Adrenal gland (tissue), 12 donors: ENCODE measurements around the gene APBB3. TPM values are rescaled to one million over a fixed set of nuclear protein-coding genes. Genes with fewer than 3 reads are reported as not detected.

ENCODE experiments used
- DNase-seq, 7 donors: peaks; one replicate each; pipeline ENCODE4 v3.0.0-alpha.2; 2019 to 2020
- H3K27ac ChIP-seq, 5 donors: fragments of 200-600 bp; sonication (generic) in 4 of 5; 1 replicate in 3 of 5; 2 replicates in 2 of 5; pipeline versions ENCODE4 v1.5.1 to v1.8.0; 2016 to 2020; ENCODE audit warnings: mild to moderate bottlenecking in 1 of 5
- H3K27me3 ChIP-seq: fragments of 200-600 bp; 2 replicates; pipeline ENCODE4 v1.8.0; 2021
- H3K36me3 ChIP-seq, 2 donors: fragments of 200-600 bp; replicated peaks in 1 of 2; 1 replicate in 1 of 2; 2 replicates in 1 of 2; pipeline versions ENCODE4 v1.5.1 to v1.8.0; 2018 to 2022
- H3K4me1 ChIP-seq, 2 donors: fragments of 200-600 bp; replicated peaks in 1 of 2; 1 replicate in 1 of 2; 2 replicates in 1 of 2; pipeline versions ENCODE4 v1.5.1 to v1.8.0; 2018 to 2021
- H3K4me3 ChIP-seq, 4 donors: fragments of 200-600 bp; sonication (generic) in 3 of 4; one replicate each; pipeline ENCODE4 v1.5.1; 2016 to 2018
- H3K9me3 ChIP-seq, 3 donors: fragments of 200-600 bp; sonication (generic) in 1 of 3; replicated peaks in 1 of 3; 1 replicate in 2 of 3; 2 replicates in 1 of 3; pipeline versions ENCODE4 v1.5.1 to v1.8.0; 2016 to 2021
- CTCF ChIP-seq, 6 experiments: fragments of 450-650 bp in 4 of 6; fragments of 200-600 bp in 2 of 6; sonication (generic) in 1 of 6; IDR thresholded peaks; 1 replicate in 5 of 6; 2 replicates in 1 of 6; pipeline versions ENCODE4 v1.5.1 to v1.8.0; 2016 to 2021; ENCODE audit warnings: antibody characterized with exemption in 6 of 6, mild to moderate bottlenecking in 2 of 6, moderate library complexity in 1 of 6
- POLR2A ChIP-seq, 2 donors: fragments of 450-650 bp; IDR thresholded peaks; one replicate each; pipeline ENCODE4 v1.6.1; 2017; ENCODE audit warnings: antibody characterized with exemption in 2 of 2, mild to moderate bottlenecking in 2 of 2, moderate library complexity in 1 of 2
- WGBS, 4 donors: extraction: QIAGEN DNeasy Blood & Tissue Kit in 2 of 4; methylation state at CpG; one replicate each; pipeline versions ENCODE4 v1.1.5 to v1.1.7; 2013 to 2017; 5-methylcytosine and 5-hydroxymethylcytosine counted together
- intact Hi-C, 2 donors: fragments of 100-400 bp; cut with DNase I; formaldehyde crosslinking; loops; one replicate each; pipeline versions ENCODE4 v1.14.1 to v1.15.0; 2022 to 2023
- polyA plus RNA-seq, 3 donors: library from polyadenylated mRNA; stranded (reverse); fragments of 200-250 nt in 2 of 3; fragments of 350-450 nt in 1 of 3; fragmentation: Illumina TruSeq in 1 of 3; extraction: RNeasy Lipid Tissue Mini Kit (QIAGEN cat#74804) in 1 of 3; gene quantifications; one replicate each; pipeline ENCODE4 v1.2.3, GENCODE V29; 2013 to 2014
- total RNA-seq, 9 donors: library from RNA; depleted of rRNA in 4 of 9; stranded (reverse); fragments of >200 nt in 4 of 9; fragments of 120-200 nt in 1 of 9; fragmentation: NEBNext Ultra II Directional in 1 of 9; extraction: Animal tissue kit (Norgen Biotek cat#: 25700) in 1 of 9; gene quantifications; one replicate each; pipeline versions ENCODE4 v1.1.0 to v1.2.4, GENCODE V29; 2013 to 2023
- donor health status: healthy with polysubstance abuse.
- donor health status: Bipolar disorder and iron deficiency.
- donor health status: DM: yes; HTN: yes; CAD: no.
- donor health status: DM: no; HTN: no; CAD: no.
- donor health status: DM: no; HTN: no; CAD: no.
- donor health status: DM: yes; HTN: yes; CAD: no.

Gene APBB3
- total and polyA plus RNA-seq, 12 donors: 14.0 to 163 (median 36.1) TPM

- intact Hi-C loops: loop anchor here in 1 of 2 donors (5.0 kb wide), 1 partner anchor 81 kb away; the partner anchor contains the start of gene TMCO6
- WGBS, 4 donors: 2 to 6% (median 3%) methylated on average over 6 of the region's 6 CpGs
- Histone ChIP-seq H3K4me3 (peak overlapping the region in 3 of 4 donors; percentile 71 to 93 (median 92)), H3K36me3 (peaks cover 0 to 17% of the 10 kb centered on the region in 2 donors), H3K9me3 (no peaks in the 10 kb centered on the region), H3K27me3 (no peaks in the 10 kb centered on the region), H3K27ac (peak overlapping the region; percentile 92 to 95 (median 93)), H3K4me1 (peaks cover 20 to 45% of the 10 kb centered on the region in 2 donors)
- DNase-seq: peak in 1 of 7 donors; percentile 51
- TF ChIP-seq CTCF (IDR thresholded peaks at IDR 0.05) (no peak), POLR2A (IDR thresholded peaks at IDR 0.05) (no peak)
These were observed 8.0 kb downstream of the APBB3 start for GRCh38 chr5:140556438-140556837.

GRCh38 chr5:140555747-140556312 is 8.6 kb downstream of the APBB3 start:
- intact Hi-C loops: loop anchor here in 1 of 2 donors (5.0 kb wide), 1 partner anchor 81 kb away; the partner anchor contains the start of gene TMCO6
- Histone ChIP-seq H3K27me3 (no peaks in the 10 kb centered on the region), H3K4me1 (peaks cover 20 to 45% of the 10 kb centered on the region in 2 donors), H3K36me3 (peaks cover 0 to 23% of the 10 kb centered on the region in 2 donors), H3K27ac (peak overlapping the region; percentile 42 to 95 (median 93)), H3K4me3 (peak overlapping the region in 2 of 4 donors; percentile 71 to 93), H3K9me3 (no peaks in the 10 kb centered on the region)
- TF ChIP-seq POLR2A (IDR thresholded peaks at IDR 0.05): no peak
- no peak for TF ChIP-seq CTCF (IDR thresholded peaks at IDR 0.05)
- 61 to 90% (median 81%) methylated on average over 1 of the region's 1 CpG for WGBS, 4 donors
- DNase-seq: peak in 1 of 7 donors; percentile 45

- DNase-seq: no peak
- H3K36me3 ChIP-seq: peaks cover 0 to 28% of the 10 kb centered on the region in 2 donors
- H3K9me3 ChIP-seq: no peaks in the 10 kb centered on the region
- WGBS, 4 donors: 40 to 51% (median 47%) methylated on average over 2 of the region's 2 CpGs
- H3K4me1 ChIP-seq: peaks cover 24 to 53% of the 10 kb centered on the region in 2 donors
- no peak overlapping the region for H3K4me3 ChIP-seq
- H3K27me3 ChIP-seq: no peaks in the 10 kb centered on the region
- TF ChIP-seq POLR2A (IDR thresholded peaks at IDR 0.05): peak in 1 of 2 donors; percentile 44
- no peak for TF ChIP-seq CTCF (IDR thresholded peaks at IDR 0.05)
- intact Hi-C loops: no loop called here
- peak overlapping the region in 4 of 5 donors; percentile 45 to 95 (median 94) for H3K27ac ChIP-seq
These were observed 9.9 kb downstream of the APBB3 start for GRCh38 chr5:140554454-140554853.

GRCh38 chr5:140553657-140554056 is 10.7 kb downstream of the APBB3 start:
- DNase-seq: no peak
- 68 to 78% (median 76%) methylated on average over 2 of the region's 2 CpGs for WGBS, 4 donors
- H3K4me1 ChIP-seq: peaks cover 31 to 61% of the 10 kb centered on the region in 2 donors
- peak overlapping the region in 3 of 5 donors; percentile 93 to 95 (median 94) for H3K27ac ChIP-seq
- H3K27me3 ChIP-seq: no peaks in the 10 kb centered on the region
- no peaks in the 10 kb centered on the region for H3K9me3 ChIP-seq
- H3K36me3 ChIP-seq: peaks cover 0 to 30% of the 10 kb centered on the region in 2 donors
- H3K4me3 ChIP-seq: no peak overlapping the region
- TF ChIP-seq POLR2A (IDR thresholded peaks at IDR 0.05) (no peak), CTCF (IDR thresholded peaks at IDR 0.05) (no peak)
- intact Hi-C loops: no loop called here
